Prostate gland (tissue), 2 donors: Measurements from ENCODE around the gene GOLGB1. TPM values are rescaled to one million over a fixed set of nuclear protein-coding genes. Genes with fewer than 3 reads are reported as not detected.

Source experiments
- DNase-seq: peaks from one replicate; pipeline ENCODE4 v3.0.0-alpha.2; 2019; ENCODE audit warnings: low spot score
- H3K27ac ChIP-seq, 2 donors: fragments of 200-600 bp; sonication (generic); 2 replicates each; pipeline ENCODE4 v1.5.1; 2017 to 2019
- H3K27me3 ChIP-seq: fragments of 200-600 bp; sonication (generic); replicated peaks from 2 replicates; pipeline ENCODE4 v1.5.1; 2019; ENCODE audit not compliant: insufficient read depth
- H3K36me3 ChIP-seq, 2 donors: fragments of 200-600 bp; sonication (generic); 1 replicate in 1 of 2; 2 replicates in 1 of 2; pipeline versions ENCODE4 v1.5.1 to v1.8.1; 2017 to 2019
- H3K4me1 ChIP-seq: fragments of 200-600 bp; sonication (generic); replicated peaks from 2 replicates; pipeline ENCODE4 v1.5.1; 2019
- H3K4me3 ChIP-seq, 2 donors: fragments of 200-600 bp; sonication (generic); 2 replicates each; pipeline ENCODE4 v1.5.1; 2017 to 2019
- H3K9me3 ChIP-seq: fragments of 200-600 bp; sonication (generic); 2 replicates; pipeline ENCODE4 v1.5.1; 2017
- CTCF ChIP-seq, 4 experiments: fragments of 200-600 bp in 2 of 4; fragments of 450-650 bp in 2 of 4; sonication (generic) in 2 of 4; IDR thresholded peaks; 1 replicate in 3 of 4; 2 replicates in 1 of 4; pipeline ENCODE4 v1.5.1; 2016 to 2019; ENCODE audit warnings: antibody characterized with exemption in 4 of 4, mild to moderate bottlenecking in 2 of 4, moderate library complexity in 2 of 4
- POLR2A ChIP-seq: fragments of 450-650 bp; IDR thresholded peaks from one replicate; pipeline ENCODE4 v1.6.1; 2016; ENCODE audit warnings: antibody characterized with exemption, mild to moderate bottlenecking
- POLR2AphosphoS5 ChIP-seq: sonication (generic); formaldehyde crosslinking; IDR thresholded peaks from one replicate; pipeline ENCODE4 v1.6.1; 2017; ENCODE audit warnings: antibody characterized with exemption
- whole genome bisulfite sequencing: methylation state at CpG from one replicate; pipeline ENCODE4 v1.1.5; 2018; 5-methylcytosine and 5-hydroxymethylcytosine counted together
- intact Hi-C: fragments of 100-400 bp; cut with DNase I; formaldehyde crosslinking; loops from one replicate; pipeline ENCODE4 v1.14.2; 2022
- total RNA-seq, 2 donors: library from RNA; depleted of rRNA; stranded (reverse); fragments of >200 nt; gene quantifications; one replicate each; pipeline ENCODE4 v1.1.0, GENCODE V29; 2016

The GOLGB1 gene
- total RNA-seq, 2 donors from 2014 or later: 80.3 to 102 TPM

- intact Hi-C loops: no loop called here
- no peak for TF ChIP-seq POLR2A
These were observed 106.8 kb downstream of the GOLGB1 start for GRCh38 chr3:121642601-121643314.

GRCh38 chr3:121641127-121641526 lies 108.4 kb downstream of the GOLGB1 start:
- no peak overlapping the region for H3K4me3 ChIP-seq
- H3K4me1 ChIP-seq: no peaks in the 10 kb centered on the region
- H3K9me3 ChIP-seq: no peaks in the 10 kb centered on the region
- H3K27me3 ChIP-seq: no peaks in the 10 kb centered on the region
- intact Hi-C loops: no loop called here
- 96% methylated on average over 2 of the region's 2 CpGs for WGBS
- no peak for DNase-seq
- TF ChIP-seq POLR2AphosphoS5 (no peak), CTCF (IDR thresholded peaks at IDR 0.05) (no peak), POLR2A (no peak)
- H3K27ac ChIP-seq: no peak overlapping the region
- H3K36me3 ChIP-seq: no peaks in the 10 kb centered on the region

More at GRCh38 chr3:121642601-121643314, 106.8 kb downstream of the GOLGB1 start:
- Histone ChIP-seq H3K27ac (no peak overlapping the region), H3K4me1 (no peaks in the 10 kb centered on the region), H3K36me3 (no peaks in the 10 kb centered on the region), H3K9me3 (no peaks in the 10 kb centered on the region), H3K4me3 (no peak overlapping the region), H3K27me3 (no peaks in the 10 kb centered on the region)
- 59% methylated on average over 9 of the region's 9 CpGs for WGBS
- no peak for DNase-seq

GRCh38 chr3:121637922-121638321 lies 111.6 kb downstream of the GOLGB1 start:
- Histone ChIP-seq H3K9me3 (no peaks in the 10 kb centered on the region), H3K27me3 (no peaks in the 10 kb centered on the region), H3K4me1 (no peaks in the 10 kb centered on the region), H3K27ac (no peak overlapping the region), H3K36me3 (no peaks in the 10 kb centered on the region), H3K4me3 (no peak overlapping the region)
- TF ChIP-seq POLR2AphosphoS5: no peak
- TF ChIP-seq CTCF (IDR thresholded peaks at IDR 0.05): no peak
- no peak for TF ChIP-seq POLR2A
- DNase-seq: no peak
- intact Hi-C loops: no loop called here
- 100% methylated on average over 1 of the region's 1 CpG for WGBS

- TF ChIP-seq POLR2AphosphoS5 (no peak), CTCF (IDR thresholded peaks at IDR 0.05) (no peak), POLR2A (no peak)
- H3K4me1 ChIP-seq: no peaks in the 10 kb centered on the region
- DNase-seq: no peak
- no peaks in the 10 kb centered on the region for H3K27me3 ChIP-seq
- 90% methylated on average over 1 of the region's 1 CpG for WGBS
- H3K36me3 ChIP-seq: no peaks in the 10 kb centered on the region
- intact Hi-C loops: no loop called here
- H3K4me3 ChIP-seq: no peak overlapping the region
- no peaks in the 10 kb centered on the region for H3K9me3 ChIP-seq
- no peak overlapping the region for H3K27ac ChIP-seq
These were observed 119.2 kb downstream of the GOLGB1 start for GRCh38 chr3:121630355-121630754.

- DNase-seq: no peak
- Histone ChIP-seq H3K9me3 (no peaks in the 10 kb centered on the region), H3K36me3 (no peaks in the 10 kb centered on the region), H3K27ac (no peak overlapping the region), H3K4me3 (no peak overlapping the region), H3K4me1 (no peaks in the 10 kb centered on the region), H3K27me3 (no peaks in the 10 kb centered on the region)
- 91% methylated on average over 6 of the region's 6 CpGs for WGBS
- intact Hi-C loops: no loop called here
- TF ChIP-seq POLR2AphosphoS5: no peak
- TF ChIP-seq CTCF (IDR thresholded peaks at IDR 0.05): no peak
- no peak for TF ChIP-seq POLR2A
These were observed 119.9 kb downstream of the GOLGB1 start for GRCh38 chr3:121629601-121630000.
